Stimulated activated CD4-positive, alpha-beta T cell treated with anti-CD3 and anti-CD28 coated beads, Interleukin-1b, Interleukin-23, amount 100 ng/mL, for 1 hour (primary cell): ENCODE results near the gene C1QL2.

ENCODE experiments used
- DNase-seq, 2 donors: peaks; one replicate each; pipeline ENCODE4 v3.0.0-alpha.2; 2020; ENCODE audit warnings: low read depth in 2 of 2

The C1QL2 gene

GRCh38 chr2:119142824-119143223 lies 15.7 kb downstream of the C1QL2 start:
- DNase-seq = no peak

- DNase-seq = no peak
These were observed 21.0 kb downstream of the C1QL2 start for GRCh38 chr2:119137502-119137901.

GRCh38 chr2:119136872-119137271 lies 21.7 kb downstream of the C1QL2 start:
- DNase-seq = no peak

GRCh38 chr2:119136093-119136492 lies 22.5 kb downstream of the C1QL2 start:
- DNase-seq = no peak

- no peak for DNase-seq
These were observed 23.8 kb downstream of the C1QL2 start for GRCh38 chr2:119134775-119135174.

GRCh38 chr2:119126650-119127049 lies 31.9 kb downstream of the C1QL2 start:
- DNase-seq = peak in 1 of 2 donors; percentile 6

- no peak for DNase-seq
These were observed 35.2 kb downstream of the C1QL2 start for GRCh38 chr2:119123389-119123788.

GRCh38 chr2:119122663-119123062 lies 35.9 kb downstream of the C1QL2 start:
- no peak for DNase-seq

GRCh38 chr2:119119999-119120756 lies 38.4 kb downstream of the C1QL2 start:
- DNase-seq = no peak

GRCh38 chr2:119119076-119119785 lies 39.3 kb downstream of the C1QL2 start:
- no peak for DNase-seq

GRCh38 chr2:119117891-119118882 lies 40.4 kb downstream of the C1QL2 start:
- no peak for DNase-seq

- no peak for DNase-seq
These were observed 41.1 kb downstream of the C1QL2 start for GRCh38 chr2:119117408-119117807.

GRCh38 chr2:119116411-119117295 lies 41.9 kb downstream of the C1QL2 start:
- DNase-seq = no peak

GRCh38 chr2:119114266-119114665 lies 44.3 kb downstream of the C1QL2 start:
- no peak for DNase-seq

GRCh38 chr2:119113489-119113770 lies 45.1 kb downstream of the C1QL2 start:
- DNase-seq = no peak

GRCh38 chr2:119112770-119113488 lies 45.6 kb downstream of the C1QL2 start:
- DNase-seq = no peak

- no peak for DNase-seq
These were observed 46.3 kb downstream of the C1QL2 start for GRCh38 chr2:119112230-119112629.

- DNase-seq = no peak
These were observed 47.2 kb downstream of the C1QL2 start for GRCh38 chr2:119111115-119111975.

GRCh38 chr2:119109866-119110265 lies 48.7 kb downstream of the C1QL2 start:
- DNase-seq = no peak

- DNase-seq = no peak
These were observed 50.4 kb downstream of the C1QL2 start for GRCh38 chr2:119108186-119108585.
